SK-N-SH (cell line): ENCODE measurements around the gene ANKFN1. TPM values are rescaled to one million over a fixed set of nuclear protein-coding genes. Genes with fewer than 3 reads are reported as not detected.
A peak's percentile ranks its signal among the peaks of the same experiment; 100 is the strongest.

Experiments used
- CTCF ChIA-PET: fragments of 300-600, 350-600 bp; formaldehyde crosslinking; extraction: SDS; loops from one replicate; lab custom pipeline; 2021; lab: Yijun Ruan, JAX
- POLR2A ChIA-PET: fragments of 350-600 bp; sonication (Branson Sonifier 250); formaldehyde crosslinking; extraction: SDS; loops from one replicate; lab custom pipeline; 2020; ENCODE audit warnings: antibody characterized with exemption, inconsistent platforms; lab: Yijun Ruan, JAX
- DNase-seq: peaks from one replicate; pipeline ENCODE4 v3.0.0; 2012
- H2AFZ ChIP-seq: fragments of 200-600 bp; sonication (generic); 2 replicates; pipeline ENCODE4 v1.8.1; 2016; ENCODE audit warnings: antibody characterized with exemption, mild to moderate bottlenecking, low read depth
- H3F3A ChIP-seq: fragments of 200-600 bp; sonication (generic); replicated peaks from 2 replicates; pipeline ENCODE3; 2016; ENCODE audit warnings: antibody characterized with exemption, mild to moderate bottlenecking; ENCODE audit not compliant: insufficient read depth
- H3K27ac ChIP-seq, 2 experiments: fragments of 200-500 bp in 1 of 2; fragments of 200-600 bp in 1 of 2; sonication (Bioruptor generic) in 1 of 2; sonication (generic), shearing (Covaris generic) in 1 of 2; 2 replicates each; pipeline versions ENCODE4 v1.5.1 to v1.6.1; 2014 to 2016; ENCODE audit warnings: low read depth in 2 of 2, inconsistent platforms in 1 of 2, low read length in 1 of 2, mild to moderate bottlenecking in 1 of 2, mixed read lengths in 1 of 2
- H3K27me3 ChIP-seq: fragments of 200-600 bp; sonication (generic), shearing (Covaris generic); 2 replicates; pipeline ENCODE4 v1.6.1; 2016; ENCODE audit warnings: mixed run types; ENCODE audit not compliant: insufficient read depth
- H3K36me3 ChIP-seq, 2 experiments: fragments of 200-500 bp in 1 of 2; fragments of 200-600 bp in 1 of 2; sonication (Bioruptor generic) in 1 of 2; sonication (generic) in 1 of 2; replicated peaks in 1 of 2; 2 replicates each; pipeline versions ENCODE3 to v1.5.1; 2014 to 2016; ENCODE audit warnings: low read length in 1 of 2, mild to moderate bottlenecking in 1 of 2; ENCODE audit not compliant: insufficient read depth in 2 of 2, control insufficient read depth in 1 of 2
- H3K4me1 ChIP-seq, 2 experiments: fragments of 200-500 bp in 1 of 2; fragments of 200-600 bp in 1 of 2; sonication (Bioruptor generic) in 1 of 2; sonication (generic), shearing (Covaris generic) in 1 of 2; 2 replicates each; pipeline versions ENCODE4 v1.5.1 to v1.6.1; 2014 to 2016; ENCODE audit warnings: low read depth in 1 of 2, low read length in 1 of 2, mixed run types in 1 of 2; ENCODE audit not compliant: insufficient read depth in 2 of 2, control insufficient read depth in 1 of 2
- H3K4me2 ChIP-seq: fragments of 200-600 bp; sonication (generic), shearing (Covaris generic); 2 replicates; pipeline ENCODE4 v1.6.1; 2017; ENCODE audit warnings: mixed run types
- H3K4me3 ChIP-seq, 2 experiments: fragments of 200-500 bp in 1 of 2; fragments of 200-600 bp in 1 of 2; sonication (Bioruptor generic) in 1 of 2; sonication (generic), shearing (Covaris generic) in 1 of 2; 2 replicates each; pipeline versions ENCODE4 v1.5.1 to v1.8.1; 2014 to 2016; ENCODE audit warnings: low read depth in 2 of 2, inconsistent platforms in 1 of 2, low read length in 1 of 2, mild to moderate bottlenecking in 1 of 2, mixed read lengths in 1 of 2, moderate library complexity in 1 of 2
- H3K79me2 ChIP-seq: fragments of 200-600 bp; sonication (generic); 2 replicates; pipeline ENCODE4 v1.8.1; 2017; ENCODE audit warnings: mild to moderate bottlenecking; ENCODE audit not compliant: insufficient read depth
- H3K9ac ChIP-seq: fragments of 200-600 bp; sonication (generic); 2 replicates; pipeline ENCODE4 v1.6.1; 2017; ENCODE audit warnings: mixed run types
- H3K9me2 ChIP-seq: fragments of 200-600 bp; sonication (generic); 2 replicates; pipeline ENCODE4 v1.6.1; 2017; ENCODE audit warnings: mixed run types
- H3K9me3 ChIP-seq: fragments of 200-600 bp; sonication (generic); 2 replicates; pipeline ENCODE4 v1.6.1; 2017; ENCODE audit warnings: mixed run types, mild to moderate bottlenecking, moderate library complexity
- H4K20me1 ChIP-seq: fragments of 200-600 bp; sonication (generic); 2 replicates; pipeline ENCODE4 v1.6.1; 2017; ENCODE audit warnings: mild to moderate bottlenecking, mixed run types; ENCODE audit not compliant: insufficient read depth
- CHD2 ChIP-seq: fragments of 150-350 bp; IDR thresholded peaks from 2 replicates; pipeline ENCODE4 v1.6.1; 2018; ENCODE audit warnings: low read length; ENCODE audit not compliant: partially characterized antibody
- EZH2phosphoT487 ChIP-seq: fragments of 200-600 bp; sonication (generic); IDR thresholded peaks from 2 replicates; pipeline ENCODE4 v1.6.1; 2017; ENCODE audit warnings: low read depth, mixed run types, mild to moderate bottlenecking, antibody characterized with exemption, moderate library complexity, borderline replicate concordance
- FOSL2 ChIP-seq: IDR thresholded peaks from 2 replicates; pipeline ENCODE4 v1.4.0; 2012; ENCODE audit warnings: low read depth, mild to moderate bottlenecking, moderate library complexity, borderline replicate concordance
- FOXM1 ChIP-seq: IDR thresholded peaks from 2 replicates; pipeline ENCODE4 v1.4.0; 2012; ENCODE audit warnings: low read depth, mild to moderate bottlenecking
- GABPA ChIP-seq: IDR thresholded peaks from 2 replicates; pipeline ENCODE4 v1.4.0; 2012; ENCODE audit warnings: low read depth, mild to moderate bottlenecking
- MAX ChIP-seq: IDR thresholded peaks from 2 replicates; pipeline ENCODE4 v1.4.0; 2012; ENCODE audit warnings: low read depth
- MEF2A ChIP-seq: IDR thresholded peaks from 2 replicates; pipeline ENCODE4 v1.4.0; 2012; ENCODE audit warnings: low read depth, borderline replicate concordance
- NFIC ChIP-seq: IDR thresholded peaks from 2 replicates; pipeline ENCODE4 v1.4.0; 2012; ENCODE audit warnings: borderline replicate concordance
- NRF1 ChIP-seq: IDR thresholded peaks from 2 replicates; pipeline ENCODE4 v1.6.1; 2012; ENCODE audit warnings: low read depth, mild to moderate bottlenecking, low read length
- PBX3 ChIP-seq: IDR thresholded peaks from 2 replicates; pipeline ENCODE4; 2012
- POLR2AphosphoS5 ChIP-seq: IDR thresholded peaks from 2 replicates; pipeline ENCODE4 v1.6.1; 2012; ENCODE audit warnings: low read depth, low read length
- REST ChIP-seq: IDR thresholded peaks from 2 replicates; pipeline ENCODE4 v1.6.1; 2012; ENCODE audit warnings: mild to moderate bottlenecking, low read depth, low read length, moderate library complexity
- RXRA ChIP-seq: IDR thresholded peaks from 2 replicates; pipeline ENCODE4 v1.4.0; 2012; ENCODE audit warnings: low read depth, mild to moderate bottlenecking, borderline replicate concordance
- SIN3A ChIP-seq: IDR thresholded peaks from 2 replicates; pipeline ENCODE4 v1.6.1; 2012; ENCODE audit warnings: low read depth, mild to moderate bottlenecking, low read length, moderate library complexity, borderline replicate concordance
- TCF12 ChIP-seq: IDR thresholded peaks from 2 replicates; pipeline ENCODE4 v1.4.0; 2012
- YY1 ChIP-seq: IDR thresholded peaks from 2 replicates; pipeline ENCODE4 v1.4.0; 2012; ENCODE audit warnings: low read depth, mild to moderate bottlenecking
- ZBTB33 ChIP-seq: IDR thresholded peaks from 2 replicates; pipeline ENCODE4 v1.4.0; 2012; ENCODE audit warnings: low read depth, borderline replicate concordance
- WGBS: methylation state at CpG from one replicate; pipeline ENCODE4 v1.1.6; 2017; ENCODE audit warnings: low lambda C conversion rate; 5-methylcytosine and 5-hydroxymethylcytosine counted together
- polyA plus RNA-seq, 3 experiments: library from polyadenylated mRNA; depleted of rRNA; stranded (reverse); fragments of >200 nt; gene quantifications; 2 replicates each; pipeline ENCODE4 v1.2.3, GENCODE V29; 2012

ANKFN1 gene
- polyA plus RNA-seq, 1 of the 3 experiments (the other 2 are of a cell fraction) = 0.07 TPM

GRCh38 chr17:56171186-56171959 is 18.1 kb downstream of the ANKFN1 start:
- no peak for DNase-seq
- ChIA-PET CTCF (no interaction called here), POLR2A (no interaction called here)
- no peak for TF ChIP-seq RXRA
- TF ChIP-seq FOXM1 = no peak
- TF ChIP-seq SIN3A = no peak
- no peak for TF ChIP-seq MAX
- no peak for TF ChIP-seq PBX3
- no peak; the same call in 1 of the 2 replicates for TF ChIP-seq TCF12
- no peak for TF ChIP-seq EZH2phosphoT487
- Histone ChIP-seq H3K4me2 (no peak overlapping the region), H4K20me1 (no peaks in the 10 kb centered on the region), H3K79me2 (no peaks in the 10 kb centered on the region), H3K9ac (no peak overlapping the region), H3K4me1 (peaks cover 2 to 10% of the 10 kb centered on the region in 2 experiments; a peak in 2 of 4 replicates), H3K27me3 (no peaks in the 10 kb centered on the region), H2AFZ (peak overlapping the region; percentile 64; the same call in 1 of the 2 replicates), H3K9me2 (no peaks in the 10 kb centered on the region), H3K27ac (no peak overlapping the region), H3K9me3 (no peaks in the 10 kb centered on the region), H3F3A (no peaks in the 10 kb centered on the region), H3K4me3 (no peak overlapping the region), H3K36me3 (no peaks in the 10 kb centered on the region)
- WGBS = 24% methylated on average over 4 of the region's 4 CpGs

- Histone ChIP-seq H3K9me3 (no peaks in the 10 kb centered on the region), H2AFZ (no peak overlapping the region), H3K4me3 (no peak overlapping the region), H4K20me1 (no peaks in the 10 kb centered on the region), H3K4me1 (peaks cover 2 to 10% of the 10 kb centered on the region in 2 experiments; a peak in 2 of 4 replicates), H3F3A (no peaks in the 10 kb centered on the region), H3K79me2 (no peaks in the 10 kb centered on the region), H3K4me2 (no peak overlapping the region), H3K9me2 (no peaks in the 10 kb centered on the region), H3K27ac (no peak overlapping the region), H3K36me3 (no peaks in the 10 kb centered on the region), H3K9ac (no peak overlapping the region), H3K27me3 (no peaks in the 10 kb centered on the region)
- ChIA-PET CTCF (interaction anchor here (0.7 to 1.6 kb wide), 4 partner anchors 8 to 646 kb away, joined by 3 to 6 read pairs (median 4); no protein-coding TSS in a partner anchor), POLR2A (interaction anchor here (0.6 kb wide), 1 partner anchor 110 kb away, joined by 3 read pairs; no protein-coding TSS in a partner anchor)
- no peak for DNase-seq
- 3% methylated on average over 5 of the region's 5 CpGs for WGBS
- no peak for TF ChIP-seq ZBTB33
- TF ChIP-seq YY1 = no peak
- no peak for TF ChIP-seq NRF1
- no peak for TF ChIP-seq CHD2
- TF ChIP-seq NFIC = no peak
- TF ChIP-seq EZH2phosphoT487 = no peak
- TF ChIP-seq FOSL2 = no peak
- no peak for TF ChIP-seq REST
- no peak for TF ChIP-seq MAX
- no peak for TF ChIP-seq POLR2AphosphoS5
- no peak for TF ChIP-seq GABPA
- TF ChIP-seq FOXM1 = no peak
- no peak for TF ChIP-seq RXRA
- no peak for TF ChIP-seq TCF12
- no peak for TF ChIP-seq MEF2A
Observed at GRCh38 chr17:56172517-56172982, 19.3 kb downstream of the ANKFN1 start.
